ENCODE data around the gene CCDC69. TPM values are rescaled to one million over a fixed set of nuclear protein-coding genes. Genes with fewer than 3 reads are reported as not detected.

The CCDC69 gene
- total and polyA plus RNA-seq, 2 donors (not counting 1 experiment from before 2014, with no cell fraction given) = 58.7 to 125 TPM

DNA sequence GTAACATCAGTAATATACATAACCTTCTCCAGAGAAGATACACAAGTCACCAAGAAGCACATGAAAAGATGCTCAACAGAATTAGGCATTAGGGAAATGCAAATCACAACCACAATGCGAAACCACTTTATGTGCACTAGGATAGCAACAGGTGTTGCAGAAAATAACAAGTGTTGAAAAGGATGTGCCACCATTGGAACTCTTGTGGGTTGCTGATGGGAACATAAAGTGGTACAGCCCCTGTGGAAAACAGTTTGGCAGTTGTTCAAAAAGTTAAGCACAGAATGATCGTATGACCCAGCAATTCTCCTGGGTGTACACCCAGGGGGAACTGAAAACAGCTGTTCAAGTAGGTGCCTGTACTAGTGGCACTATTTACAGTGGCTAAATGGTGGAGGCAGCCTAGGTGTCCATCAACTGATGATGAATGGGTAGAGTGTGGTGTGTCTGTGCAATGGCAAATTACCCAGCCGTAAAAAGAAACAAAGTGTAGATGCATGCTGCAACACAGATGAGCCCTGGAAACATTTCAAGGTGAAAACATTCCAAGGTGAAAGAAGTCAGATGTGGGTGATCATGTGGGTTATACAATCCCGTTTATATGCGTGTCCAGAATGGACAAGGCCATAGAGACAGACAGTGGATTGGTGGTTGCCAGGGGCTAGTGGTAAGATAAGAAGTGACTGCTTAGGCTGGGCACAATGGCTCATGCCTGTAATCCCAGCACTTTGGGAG is 27.2 kb downstream of the CCDC69 start:
- peak overlapping the region; percentile 97 for H3K27ac Mint-ChIP-seq
- Histone ChIP-seq H2AFZ (ENCODE audit: insufficient read depth, low read depth, low read length, poor library complexity, severe bottlenecking) (no peak overlapping the region), H3K36me3 (replicated peaks in 1 of 2; ENCODE audit: control extremely low read depth in 1 of 2, control insufficient read depth in 1 of 2, extremely low read depth in 1 of 2, insufficient read depth in 2 of 2, low read length in 1 of 2) (peaks cover 14 to 48% of the 10 kb centered on the region in 2 experiments), H3K9ac (ENCODE audit: low read length) (no peak overlapping the region), H4K20me1 (ENCODE audit: control insufficient read depth, insufficient read depth, low read length, poor library complexity, severe bottlenecking) (no peaks in the 10 kb centered on the region), H3K27me3 (replicated peaks in 1 of 4; ENCODE audit: control extremely low read depth in 1 of 4, control insufficient read depth in 3 of 4, insufficient read depth in 4 of 4, low read length in 3 of 4) (no peaks in the 10 kb centered on the region), H3K9me3 (ENCODE audit: control extremely low read depth in 1 of 3, control insufficient read depth in 2 of 3, insufficient read depth in 1 of 3, low read length in 2 of 3) (peaks cover 4 to 7% (median 4%) of the 10 kb centered on the region in 3 donors), H3K4me3 (ENCODE audit: control extremely low read depth in 1 of 5, extremely low read depth in 1 of 5, insufficient read depth in 1 of 5, low read depth in 2 of 5, low read length in 4 of 5) (no peak overlapping the region), H3K27ac (ENCODE audit: low read length in 2 of 2) (peak overlapping the region; percentile 61 to 67), H3K4me1 (ENCODE audit: control insufficient read depth in 2 of 2, insufficient read depth in 2 of 2, low read length in 2 of 2) (peaks cover 41 to 55% of the 10 kb centered on the region in 2 donors), H3K4me2 (replicated peaks; ENCODE audit: low read depth, low read length, poor library complexity, severe bottlenecking) (peak overlapping the region; percentile 53), H3K79me2 (ENCODE audit: control insufficient read depth, insufficient read depth, low read length) (peaks cover 28% of the 10 kb centered on the region)
- POLR2A ChIA-PET = interaction anchor here (0.8 to 2.4 kb wide), 4 partner anchors 8 to 39 kb away, joined by 3 to 8 read pairs (median 4); partner anchors contain the start of gene ANXA6
- H3K27me3 Mint-ChIP-seq = no peaks in the 10 kb centered on the region
- DNase-seq (peak; percentile 82), ATAC-seq (ENCODE audit: low read depth) (peak; percentile 95)
- peaks cover 63% of the 10 kb centered on the region for H3K4me1 Mint-ChIP-seq
- no peak for TF ChIP-seq EZH2 (IDR thresholded peaks at IDR 0.05; ENCODE audit: borderline replicate concordance, insufficient read depth, low read depth, low read length, poor library complexity, severe bottlenecking)
- TF ChIP-seq, protein P1, sequence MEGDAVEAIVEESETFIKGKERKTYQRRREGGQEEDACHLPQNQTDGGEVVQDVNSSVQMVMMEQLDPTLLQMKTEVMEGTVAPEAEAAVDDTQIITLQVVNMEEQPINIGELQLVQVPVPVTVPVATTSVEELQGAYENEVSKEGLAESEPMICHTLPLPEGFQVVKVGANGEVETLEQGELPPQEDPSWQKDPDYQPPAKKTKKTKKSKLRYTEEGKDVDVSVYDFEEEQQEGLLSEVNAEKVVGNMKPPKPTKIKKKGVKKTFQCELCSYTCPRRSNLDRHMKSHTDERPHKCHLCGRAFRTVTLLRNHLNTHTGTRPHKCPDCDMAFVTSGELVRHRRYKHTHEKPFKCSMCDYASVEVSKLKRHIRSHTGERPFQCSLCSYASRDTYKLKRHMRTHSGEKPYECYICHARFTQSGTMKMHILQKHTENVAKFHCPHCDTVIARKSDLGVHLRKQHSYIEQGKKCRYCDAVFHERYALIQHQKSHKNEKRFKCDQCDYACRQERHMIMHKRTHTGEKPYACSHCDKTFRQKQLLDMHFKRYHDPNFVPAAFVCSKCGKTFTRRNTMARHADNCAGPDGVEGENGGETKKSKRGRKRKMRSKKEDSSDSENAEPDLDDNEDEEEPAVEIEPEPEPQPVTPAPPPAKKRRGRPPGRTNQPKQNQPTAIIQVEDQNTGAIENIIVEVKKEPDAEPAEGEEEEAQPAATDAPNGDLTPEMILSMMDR (IDR thresholded peaks at IDR 0.05) = no peak
- peaks cover 3% of the 10 kb centered on the region for H3K9me3 Mint-ChIP-seq (ENCODE audit: insufficient read depth)
- intact Hi-C loops (cut with micrococcal nuclease) = loop anchor here (1.0 to 2.0 kb wide), 7 partner anchors 18 to 72 kb away; no protein-coding TSS in a partner anchor
- H3K4me3 Mint-ChIP-seq = peak overlapping the region; percentile 67
- 42% methylated on average over 4 of the region's 5 CpGs for WGBS (ENCODE audit: insufficient coverage)
- CTCF ChIA-PET = interaction anchor here (1.0 to 2.0 kb wide), 7 partner anchors 14 to 145 kb away, joined by 3 to 8 read pairs (median 5); partner anchors contain the start of gene CCDC69

DNA sequence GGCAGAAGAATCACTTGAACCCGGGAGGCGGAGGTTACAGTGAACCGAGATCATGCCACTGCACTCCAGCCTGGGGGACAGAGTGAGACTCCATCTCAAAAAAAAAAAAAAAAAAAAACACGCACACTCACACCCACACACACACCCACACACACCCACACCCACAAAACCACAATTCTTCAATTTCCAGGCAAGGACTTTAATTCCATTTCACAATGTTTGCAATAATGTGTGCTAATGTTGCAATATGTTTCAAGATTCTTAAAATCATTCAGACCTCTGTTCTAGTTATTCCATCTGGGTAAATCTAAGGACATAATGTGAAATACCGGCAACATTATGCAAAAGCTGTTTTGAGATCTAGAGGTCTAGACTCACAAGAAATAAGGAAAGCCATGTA is 28.3 kb downstream of the CCDC69 start:
- ChIA-PET POLR2A (interaction anchor here (0.9 to 2.4 kb wide), 2 partner anchors 18 to 37 kb away, joined by 4 to 8 read pairs; no protein-coding TSS in a partner anchor), CTCF (interaction anchor here (0.6 to 1.3 kb wide), 3 partner anchors 15 to 144 kb away, joined by 3 to 5 read pairs (median 3); no protein-coding TSS in a partner anchor)
- Histone ChIP-seq H3K4me2 (replicated peaks; ENCODE audit: low read depth, low read length, poor library complexity, severe bottlenecking) (peak overlapping the region; percentile 53), H3K27ac (ENCODE audit: low read length in 2 of 2) (peak overlapping the region; percentile 61 to 67), H3K79me2 (ENCODE audit: control insufficient read depth, insufficient read depth, low read length) (peaks cover 27% of the 10 kb centered on the region), H3K4me1 (ENCODE audit: control insufficient read depth in 2 of 2, insufficient read depth in 2 of 2, low read length in 2 of 2) (peaks cover 50 to 66% of the 10 kb centered on the region in 2 donors), H3K9me3 (ENCODE audit: control extremely low read depth in 1 of 3, control insufficient read depth in 2 of 3, insufficient read depth in 1 of 3, low read length in 2 of 3) (peaks cover 4 to 7% (median 7%) of the 10 kb centered on the region in 3 donors), H3K36me3 (replicated peaks in 1 of 2; ENCODE audit: control extremely low read depth in 1 of 2, control insufficient read depth in 1 of 2, extremely low read depth in 1 of 2, insufficient read depth in 2 of 2, low read length in 1 of 2) (peaks cover 11 to 38% of the 10 kb centered on the region in 2 experiments), H3K9ac (ENCODE audit: low read length) (no peak overlapping the region), H2AFZ (ENCODE audit: insufficient read depth, low read depth, low read length, poor library complexity, severe bottlenecking) (no peak overlapping the region), H3K27me3 (replicated peaks in 1 of 4; ENCODE audit: control extremely low read depth in 1 of 4, control insufficient read depth in 3 of 4, insufficient read depth in 4 of 4, low read length in 3 of 4) (no peaks in the 10 kb centered on the region), H3K4me3 (ENCODE audit: control extremely low read depth in 1 of 5, extremely low read depth in 1 of 5, insufficient read depth in 1 of 5, low read depth in 2 of 5, low read length in 4 of 5) (no peak overlapping the region), H4K20me1 (ENCODE audit: control insufficient read depth, insufficient read depth, low read length, poor library complexity, severe bottlenecking) (no peaks in the 10 kb centered on the region)
- Mint-ChIP-seq H3K4me3 (no peak overlapping the region), H3K4me1 (peaks cover 71% of the 10 kb centered on the region), H3K27me3 (no peaks in the 10 kb centered on the region), H3K9me3 (ENCODE audit: insufficient read depth) (peaks cover 3% of the 10 kb centered on the region), H3K27ac (peak overlapping the region; percentile 97)
- ATAC-seq (ENCODE audit: low read depth) (no peak), DNase-seq (no peak)
- intact Hi-C loops (cut with micrococcal nuclease) = loop anchor here (1.0 to 2.0 kb wide), 7 partner anchors 19 to 71 kb away; no protein-coding TSS in a partner anchor
- TF ChIP-seq, protein P1 (IDR thresholded peaks at IDR 0.05) = no peak
- no peak for TF ChIP-seq EZH2 (IDR thresholded peaks at IDR 0.05; ENCODE audit: borderline replicate concordance, insufficient read depth, low read depth, low read length, poor library complexity, severe bottlenecking)
- no CpG with 5 or more reads among the region's 5 CpGs for WGBS (ENCODE audit: insufficient coverage)

Measured in B cell (primary cell).